ENCODE data around the gene MERTK.
"Not testable (repeated sequence)": the region's sequence is repeated elsewhere in the genome, so short reads cannot be mapped to it uniquely, and the experiment has no call there.

The MERTK gene

GRCh38 chr2:112034924-112035323 is 136.5 kb downstream of the MERTK start:
- Mint-ChIP-seq H3K4me3 (no peak overlapping the region), H3K27me3 (peaks cover 2% of the 10 kb centered on the region), H3K36me3 (ENCODE audit: low read depth) (no peaks in the 10 kb centered on the region), H3K9me3 (peaks cover 2% of the 10 kb centered on the region), H3K4me1 (ENCODE audit: low read depth) (peaks cover 2% of the 10 kb centered on the region), H3K27ac (no peak overlapping the region)
- no peak for DNase-seq

GRCh38 chr2:112035786-112036185 is 137.4 kb downstream of the MERTK start:
- Mint-ChIP-seq H3K36me3 (ENCODE audit: low read depth) (no peaks in the 10 kb centered on the region), H3K27me3 (peaks cover 2% of the 10 kb centered on the region), H3K9me3 (peaks cover 2% of the 10 kb centered on the region), H3K4me3 (no peak overlapping the region), H3K27ac (no peak overlapping the region), H3K4me1 (ENCODE audit: low read depth) (peaks cover 2% of the 10 kb centered on the region)
- DNase-seq = no peak

- not testable (repeated sequence) for H3K4me1 Mint-ChIP-seq (ENCODE audit: low read depth); H3K27ac Mint-ChIP-seq; H3K4me3 Mint-ChIP-seq; H3K36me3 Mint-ChIP-seq (ENCODE audit: low read depth); H3K9me3 Mint-ChIP-seq; DNase-seq; H3K27me3 Mint-ChIP-seq
Measured at GRCh38 chr2:112039556-112039955, 141.1 kb downstream of the MERTK start.

GRCh38 chr2:112040066-112040465 is 141.7 kb downstream of the MERTK start:
- not testable (repeated sequence) for H3K36me3 Mint-ChIP-seq (ENCODE audit: low read depth); H3K9me3 Mint-ChIP-seq; H3K4me3 Mint-ChIP-seq; H3K27me3 Mint-ChIP-seq; H3K4me1 Mint-ChIP-seq (ENCODE audit: low read depth); H3K27ac Mint-ChIP-seq; DNase-seq

GRCh38 chr2:112041460-112041859 is 143.1 kb downstream of the MERTK start:
- not testable (repeated sequence) for DNase-seq; H3K27ac Mint-ChIP-seq; H3K9me3 Mint-ChIP-seq; H3K27me3 Mint-ChIP-seq; H3K4me1 Mint-ChIP-seq (ENCODE audit: low read depth); H3K36me3 Mint-ChIP-seq (ENCODE audit: low read depth); H3K4me3 Mint-ChIP-seq

GRCh38 chr2:112045446-112046014 is 147.1 kb downstream of the MERTK start:
- Mint-ChIP-seq H3K27ac (no peak overlapping the region), H3K9me3 (no peaks in the 10 kb centered on the region), H3K27me3 (peaks cover 7% of the 10 kb centered on the region), H3K4me1 (ENCODE audit: low read depth) (no peaks in the 10 kb centered on the region), H3K4me3 (no peak overlapping the region), H3K36me3 (ENCODE audit: low read depth) (no peaks in the 10 kb centered on the region)
- DNase-seq = no peak

- Mint-ChIP-seq H3K27me3 (peaks cover 7% of the 10 kb centered on the region), H3K9me3 (no peaks in the 10 kb centered on the region), H3K4me3 (no peak overlapping the region), H3K4me1 (ENCODE audit: low read depth) (no peaks in the 10 kb centered on the region), H3K36me3 (ENCODE audit: low read depth) (no peaks in the 10 kb centered on the region), H3K27ac (no peak overlapping the region)
- no peak for DNase-seq
Measured at GRCh38 chr2:112046231-112046630, 147.8 kb downstream of the MERTK start.

- no peak overlapping the region for H3K4me3 Mint-ChIP-seq
- H3K27me3 Mint-ChIP-seq = peaks cover 7% of the 10 kb centered on the region
- H3K36me3 Mint-ChIP-seq (ENCODE audit: low read depth) = no peaks in the 10 kb centered on the region
- no peak overlapping the region for H3K27ac Mint-ChIP-seq
- H3K4me1 Mint-ChIP-seq (ENCODE audit: low read depth) = no peaks in the 10 kb centered on the region
- DNase-seq = no peak
- H3K9me3 Mint-ChIP-seq = no peaks in the 10 kb centered on the region
Measured at GRCh38 chr2:112047537-112048235, 149.3 kb downstream of the MERTK start.

GRCh38 chr2:112048236-112048592 is 149.8 kb downstream of the MERTK start:
- Mint-ChIP-seq H3K4me3 (no peak overlapping the region), H3K4me1 (ENCODE audit: low read depth) (peaks cover under 1% of the 10 kb centered on the region), H3K27me3 (peaks cover 7% of the 10 kb centered on the region), H3K36me3 (ENCODE audit: low read depth) (no peaks in the 10 kb centered on the region), H3K9me3 (no peaks in the 10 kb centered on the region), H3K27ac (no peak overlapping the region)
- DNase-seq = no peak

- no peak for DNase-seq
- Mint-ChIP-seq H3K27ac (no peak overlapping the region), H3K9me3 (no peaks in the 10 kb centered on the region), H3K4me3 (no peak overlapping the region), H3K4me1 (ENCODE audit: low read depth) (peaks cover 7% of the 10 kb centered on the region), H3K36me3 (ENCODE audit: low read depth) (no peaks in the 10 kb centered on the region), H3K27me3 (peaks cover 7% of the 10 kb centered on the region)
Measured at GRCh38 chr2:112048887-112049286, 150.5 kb downstream of the MERTK start.

GRCh38 chr2:112050316-112050715 is 151.9 kb downstream of the MERTK start:
- no peak for DNase-seq
- Mint-ChIP-seq H3K27ac (no peak overlapping the region), H3K4me3 (no peak overlapping the region), H3K36me3 (ENCODE audit: low read depth) (peaks cover 2% of the 10 kb centered on the region), H3K27me3 (peaks cover 7% of the 10 kb centered on the region), H3K9me3 (no peaks in the 10 kb centered on the region), H3K4me1 (ENCODE audit: low read depth) (peaks cover 9% of the 10 kb centered on the region)

GRCh38 chr2:112053917-112054846 is 155.8 kb downstream of the MERTK start:
- H3K4me1 Mint-ChIP-seq (ENCODE audit: low read depth) = peaks cover 37% of the 10 kb centered on the region
- no peaks in the 10 kb centered on the region for H3K27me3 Mint-ChIP-seq
- peak overlapping the region; percentile 100 for H3K27ac Mint-ChIP-seq
- H3K36me3 Mint-ChIP-seq (ENCODE audit: low read depth) = peaks cover 22% of the 10 kb centered on the region
- peak overlapping the region; percentile 94 for H3K4me3 Mint-ChIP-seq
- DNase-seq = peak; percentile 97
- no peaks in the 10 kb centered on the region for H3K9me3 Mint-ChIP-seq

GRCh38 chr2:112054847-112055729 is 156.7 kb downstream of the MERTK start, which contains the start of gene TMEM87B:
Gene TMEM87B (plus strand): TSS chr2:112055269. CDS start chr2:112055592, 323 bp downstream.
- DNase-seq = peak; percentile 96
- H3K4me1 Mint-ChIP-seq (ENCODE audit: low read depth) = peaks cover 42% of the 10 kb centered on the region
- no peaks in the 10 kb centered on the region for H3K9me3 Mint-ChIP-seq
- peak within 1 kb of the TSS; percentile 94 for H3K4me3 Mint-ChIP-seq
- no peaks in the 10 kb centered on the region for H3K27me3 Mint-ChIP-seq
- H3K36me3 Mint-ChIP-seq (ENCODE audit: low read depth) = peaks cover 29% of the 10 kb centered on the region
- H3K27ac Mint-ChIP-seq = peak within 1 kb of the TSS; percentile 100
